ENCODE results near the gene TEX51. TPM values are rescaled to one million over a fixed set of nuclear protein-coding genes. Genes with fewer than 3 reads are reported as not detected.

TEX51 gene
- total and polyA plus RNA-seq, 2 donors (not counting 1 experiment from before 2014, with no cell fraction given): not detected

- H3K27me3 ChIP-seq (ENCODE audit: control insufficient read depth, insufficient read depth, low read length): no peaks in the 10 kb centered on the region
- no peaks in the 10 kb centered on the region for H3K9me3 ChIP-seq (ENCODE audit: control insufficient read depth, insufficient read depth, low read depth, low read length)
- H4K20me1 ChIP-seq (ENCODE audit: control insufficient read depth, extremely low read depth, insufficient read depth, low read length): no peaks in the 10 kb centered on the region
- no peaks in the 10 kb centered on the region for H3K36me3 ChIP-seq (ENCODE audit: control insufficient read depth, insufficient read depth, low read length)
- no peak for TF ChIP-seq EZH2 (IDR thresholded peaks at IDR 0.05; ENCODE audit: low read length, missing control alignments)
- TF ChIP-seq, protein P1, sequence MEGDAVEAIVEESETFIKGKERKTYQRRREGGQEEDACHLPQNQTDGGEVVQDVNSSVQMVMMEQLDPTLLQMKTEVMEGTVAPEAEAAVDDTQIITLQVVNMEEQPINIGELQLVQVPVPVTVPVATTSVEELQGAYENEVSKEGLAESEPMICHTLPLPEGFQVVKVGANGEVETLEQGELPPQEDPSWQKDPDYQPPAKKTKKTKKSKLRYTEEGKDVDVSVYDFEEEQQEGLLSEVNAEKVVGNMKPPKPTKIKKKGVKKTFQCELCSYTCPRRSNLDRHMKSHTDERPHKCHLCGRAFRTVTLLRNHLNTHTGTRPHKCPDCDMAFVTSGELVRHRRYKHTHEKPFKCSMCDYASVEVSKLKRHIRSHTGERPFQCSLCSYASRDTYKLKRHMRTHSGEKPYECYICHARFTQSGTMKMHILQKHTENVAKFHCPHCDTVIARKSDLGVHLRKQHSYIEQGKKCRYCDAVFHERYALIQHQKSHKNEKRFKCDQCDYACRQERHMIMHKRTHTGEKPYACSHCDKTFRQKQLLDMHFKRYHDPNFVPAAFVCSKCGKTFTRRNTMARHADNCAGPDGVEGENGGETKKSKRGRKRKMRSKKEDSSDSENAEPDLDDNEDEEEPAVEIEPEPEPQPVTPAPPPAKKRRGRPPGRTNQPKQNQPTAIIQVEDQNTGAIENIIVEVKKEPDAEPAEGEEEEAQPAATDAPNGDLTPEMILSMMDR (conservative IDR thresholded peaks at IDR 0.05 in 1 of 2, IDR thresholded peaks at IDR 0.05 in 1 of 2; ENCODE audit: low read depth in 1 of 2, low read length in 2 of 2): no peak
- H3K4me2 ChIP-seq (ENCODE audit: extremely low read depth, insufficient read depth, low read length): no peak overlapping the region
- H2AFZ ChIP-seq (ENCODE audit: low read length): no peak overlapping the region
- DNase-seq (ENCODE audit: low read depth in 2 of 2): no peak
- H3K4me3 ChIP-seq (replicated peaks in 1 of 4; ENCODE audit: control extremely low read depth in 1 of 4, insufficient read depth in 1 of 4, low read depth in 3 of 4, low read length in 4 of 4): no peak overlapping the region
- H3K79me2 ChIP-seq (ENCODE audit: control insufficient read depth, insufficient read depth, low read length): no peaks in the 10 kb centered on the region
- no peak overlapping the region for H3K27ac ChIP-seq (ENCODE audit: insufficient read depth, low read length)
- no peaks in the 10 kb centered on the region for H3K4me1 ChIP-seq (ENCODE audit: control insufficient read depth, extremely low read depth, insufficient read depth, low read length)
- no peak overlapping the region for H3K9ac ChIP-seq (ENCODE audit: insufficient read depth, low read length)
Observed at GRCh38 chr2:126940331-126940730, 41.6 kb downstream of the TEX51 start.

GRCh38 chr2:126942427-126943203, 43.9 kb downstream of the TEX51 start:
- Histone ChIP-seq H3K4me1 (ENCODE audit: control insufficient read depth, extremely low read depth, insufficient read depth, low read length) (no peaks in the 10 kb centered on the region), H3K79me2 (ENCODE audit: control insufficient read depth, insufficient read depth, low read length) (no peaks in the 10 kb centered on the region), H4K20me1 (ENCODE audit: control insufficient read depth, extremely low read depth, insufficient read depth, low read length) (no peaks in the 10 kb centered on the region), H3K4me2 (ENCODE audit: extremely low read depth, insufficient read depth, low read length) (no peak overlapping the region), H2AFZ (ENCODE audit: low read length) (no peak overlapping the region), H3K27ac (ENCODE audit: insufficient read depth, low read length) (no peak overlapping the region), H3K9me3 (ENCODE audit: control insufficient read depth, insufficient read depth, low read depth, low read length) (no peaks in the 10 kb centered on the region), H3K36me3 (ENCODE audit: control insufficient read depth, insufficient read depth, low read length) (no peaks in the 10 kb centered on the region), H3K4me3 (replicated peaks in 1 of 4; ENCODE audit: control extremely low read depth in 1 of 4, insufficient read depth in 1 of 4, low read depth in 3 of 4, low read length in 4 of 4) (no peak overlapping the region), H3K9ac (ENCODE audit: insufficient read depth, low read length) (no peak overlapping the region), H3K27me3 (ENCODE audit: control insufficient read depth, insufficient read depth, low read length) (no peaks in the 10 kb centered on the region)
- no peak for TF ChIP-seq EZH2 (IDR thresholded peaks at IDR 0.05; ENCODE audit: low read length, missing control alignments)
- TF ChIP-seq, protein P1 (conservative IDR thresholded peaks at IDR 0.05 in 1 of 2, IDR thresholded peaks at IDR 0.05 in 1 of 2; ENCODE audit: low read depth in 1 of 2, low read length in 2 of 2): no peak
- DNase-seq (ENCODE audit: low read depth in 2 of 2): no peak

DNA sequence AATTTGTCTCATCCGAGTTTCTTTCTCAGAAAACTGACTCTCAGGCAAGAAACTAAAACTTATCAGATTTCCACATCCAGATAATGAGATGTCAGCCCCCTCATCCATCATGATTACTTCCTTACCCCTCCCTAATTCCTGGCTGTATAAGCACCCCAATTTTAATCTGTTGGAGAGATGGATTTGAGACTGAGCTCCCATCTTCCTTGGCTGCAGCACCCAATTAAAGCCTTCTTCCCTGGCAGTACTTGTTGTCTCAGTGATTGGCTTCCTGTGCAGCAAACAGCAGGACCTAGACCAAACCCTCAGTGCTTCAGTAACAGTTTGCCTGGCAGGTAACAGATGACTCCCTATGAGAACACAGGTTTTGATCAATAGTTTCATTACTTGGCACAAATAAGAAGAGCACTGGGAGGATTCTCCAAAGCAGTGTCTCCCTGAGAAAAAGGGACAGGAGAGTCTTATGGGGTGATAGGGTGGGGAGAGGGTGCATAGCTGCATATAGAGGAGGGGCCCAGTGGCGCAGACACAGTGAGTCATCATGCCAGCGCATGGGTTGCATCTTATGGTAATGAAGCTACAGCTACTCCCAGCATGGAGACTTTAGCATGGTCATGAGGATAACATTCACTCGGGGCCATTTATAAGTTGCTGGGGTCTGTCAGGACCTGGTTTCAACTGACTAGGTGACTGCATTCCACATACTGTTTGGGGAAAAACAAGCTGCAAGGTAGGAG, 45.1 kb downstream of the TEX51 start:
- Histone ChIP-seq H3K9me3 (ENCODE audit: control insufficient read depth, insufficient read depth, low read depth, low read length) (no peaks in the 10 kb centered on the region), H3K9ac (ENCODE audit: insufficient read depth, low read length) (no peak overlapping the region), H3K27ac (ENCODE audit: insufficient read depth, low read length) (no peak overlapping the region), H4K20me1 (ENCODE audit: control insufficient read depth, extremely low read depth, insufficient read depth, low read length) (no peaks in the 10 kb centered on the region), H3K79me2 (ENCODE audit: control insufficient read depth, insufficient read depth, low read length) (no peaks in the 10 kb centered on the region), H3K4me3 (replicated peaks in 1 of 4; ENCODE audit: control extremely low read depth in 1 of 4, insufficient read depth in 1 of 4, low read depth in 3 of 4, low read length in 4 of 4) (no peak overlapping the region), H2AFZ (ENCODE audit: low read length) (no peak overlapping the region), H3K36me3 (ENCODE audit: control insufficient read depth, insufficient read depth, low read length) (no peaks in the 10 kb centered on the region), H3K4me1 (ENCODE audit: control insufficient read depth, extremely low read depth, insufficient read depth, low read length) (no peaks in the 10 kb centered on the region), H3K27me3 (ENCODE audit: control insufficient read depth, insufficient read depth, low read length) (no peaks in the 10 kb centered on the region), H3K4me2 (ENCODE audit: extremely low read depth, insufficient read depth, low read length) (no peak overlapping the region)
- TF ChIP-seq, protein P1 (conservative IDR thresholded peaks at IDR 0.05 in 1 of 2, IDR thresholded peaks at IDR 0.05 in 1 of 2; ENCODE audit: low read depth in 1 of 2, low read length in 2 of 2): no peak
- no peak for TF ChIP-seq EZH2 (IDR thresholded peaks at IDR 0.05; ENCODE audit: low read length, missing control alignments)
- DNase-seq (ENCODE audit: low read depth in 2 of 2): no peak
